ENCODE measurements around the gene DNAJC15.

Gene DNAJC15

GRCh38 chr13:43154839-43155238 lies 131.5 kb downstream of the DNAJC15 start:
- DNase-seq (ENCODE audit: low read depth in 3 of 3), result no peak

GRCh38 chr13:43156916-43157315 lies 133.5 kb downstream of the DNAJC15 start:
- DNase-seq (ENCODE audit: low read depth in 3 of 3), result no peak

- no peak for DNase-seq (ENCODE audit: low read depth in 3 of 3)
Measured at GRCh38 chr13:43157796-43158195, 134.4 kb downstream of the DNAJC15 start.

GRCh38 chr13:43158516-43158915 lies 135.1 kb downstream of the DNAJC15 start:
- DNase-seq (ENCODE audit: low read depth in 3 of 3), result no peak

- DNase-seq (ENCODE audit: low read depth in 3 of 3), result no peak
Measured at GRCh38 chr13:43159026-43159461, 135.7 kb downstream of the DNAJC15 start.
